Thyroid gland (tissue), 4 donors: ENCODE measurements around the gene DUSP15. TPM values are rescaled to one million over a fixed set of nuclear protein-coding genes. Genes with fewer than 3 reads are reported as not detected.

Experiments
- DNase-seq, 2 donors: peaks; one replicate each; pipeline ENCODE4 v3.0.0-alpha.2; 2019
- H3K27ac ChIP-seq, 3 donors: fragments of 200-600 bp; sonication (generic); 1 replicate in 2 of 3; 2 replicates in 1 of 3; pipeline ENCODE4 v1.5.1; 2016 to 2019; ENCODE audit warnings: mild to moderate bottlenecking in 1 of 3, moderate library complexity in 1 of 3
- H3K27me3 ChIP-seq: fragments of 200-600 bp; sonication (generic); one replicate; pipeline ENCODE4 v1.5.1; 2019
- H3K36me3 ChIP-seq, 2 donors: fragments of 200-600 bp; sonication (generic); one replicate each; pipeline ENCODE4 v1.5.1; 2016 to 2019
- H3K4me1 ChIP-seq, 2 donors: fragments of 200-600 bp; sonication (generic); one replicate each; pipeline ENCODE4 v1.5.1; 2017 to 2019
- H3K4me3 ChIP-seq, 3 donors: fragments of 200-600 bp; sonication (generic); replicated peaks in 1 of 3; 1 replicate in 2 of 3; 2 replicates in 1 of 3; pipeline ENCODE4 v1.5.1; 2016; ENCODE audit warnings: mild to moderate bottlenecking in 1 of 3
- H3K9me3 ChIP-seq: fragments of 200-600 bp; sonication (generic); one replicate; pipeline ENCODE4 v1.5.1; 2017
- POLR2A ChIP-seq, 2 donors: fragments of 450-650 bp; IDR thresholded peaks; one replicate each; pipeline ENCODE4 v1.6.1; 2017; ENCODE audit warnings: antibody characterized with exemption in 2 of 2, mild to moderate bottlenecking in 2 of 2, moderate library complexity in 1 of 2
- WGBS, 2 donors: methylation state at CpG; one replicate each; pipeline ENCODE4 v1.1.5; 2017; 5-methylcytosine and 5-hydroxymethylcytosine counted together
- intact Hi-C: fragments of 100-400 bp; cut with DNase I; formaldehyde crosslinking; loops from one replicate; pipeline ENCODE4 v1.15.1; 2023
- total RNA-seq, 4 donors: library from RNA; depleted of rRNA; stranded (reverse); fragments of >200 nt; gene quantifications; one replicate each; pipeline ENCODE4 v1.2.3, GENCODE V29; 2016
- TF ChIP-seq, protein P1 (sequence below), 6 experiments: fragments of 200-600 bp in 3 of 6; fragments of 450-650 bp in 3 of 6; sonication (generic) in 3 of 6; IDR thresholded peaks; one replicate each; pipeline ENCODE4 v1.5.1; 2016 to 2019; ENCODE audit warnings: antibody characterized with exemption in 6 of 6, mild to moderate bottlenecking in 2 of 6, inconsistent platforms in 1 of 6, moderate library complexity in 1 of 6

The DUSP15 gene
- total RNA-seq, 4 donors from 2014 or later, result 5.4 to 9.1 (median 7.0) TPM

DNA sequence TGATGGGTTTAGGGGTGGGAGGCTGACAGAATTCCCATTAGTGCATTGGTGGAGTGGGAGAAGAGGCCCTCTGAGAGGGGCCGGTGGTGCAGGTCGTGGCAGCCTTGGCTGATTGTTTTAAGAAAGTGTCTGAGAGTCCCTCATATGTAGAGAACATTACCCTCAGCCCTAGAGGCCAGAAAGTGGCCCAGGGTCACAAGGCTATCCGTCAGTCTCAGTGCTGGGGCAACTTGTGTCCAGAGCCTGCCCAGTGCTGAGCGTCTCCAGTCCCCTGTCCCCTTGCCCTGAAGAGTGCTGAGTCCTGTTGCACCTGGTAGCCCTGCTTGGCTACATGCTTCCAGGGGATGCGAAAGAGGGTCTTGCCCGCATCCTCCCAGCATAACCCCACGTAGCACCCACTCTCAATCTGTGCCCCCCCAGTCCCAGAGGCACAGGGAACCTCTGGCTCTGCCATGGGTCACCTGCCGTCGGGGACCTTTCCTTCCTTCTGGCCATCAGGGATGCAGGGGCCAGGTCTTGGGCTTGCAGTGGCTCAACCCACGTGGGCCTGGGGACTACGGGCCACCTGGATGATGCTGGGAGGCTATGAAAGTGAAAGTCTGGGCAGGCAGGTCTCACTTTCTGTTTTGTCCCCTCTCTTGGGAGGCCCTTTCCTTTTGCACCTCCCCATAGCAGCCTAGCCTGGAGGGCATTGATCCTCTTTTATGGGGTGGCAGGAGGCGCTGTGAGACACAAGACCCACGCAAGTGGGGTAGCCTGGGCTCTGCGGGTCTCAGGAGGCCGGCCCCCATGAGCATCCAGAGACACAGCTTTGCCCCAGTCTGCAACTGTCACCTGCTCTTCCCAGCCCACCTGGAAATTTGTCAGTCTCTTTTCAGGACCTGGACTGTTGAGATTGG, 12.2 kb downstream of the DUSP15 start:
- 50 to 60% methylated on average over 6 to 14 of the region's 15 CpGs for WGBS, 2 donors
- Histone ChIP-seq H3K4me3 (no peak overlapping the region), H3K4me1 (peaks cover 10 to 19% of the 10 kb centered on the region in 2 donors), H3K9me3 (no peaks in the 10 kb centered on the region), H3K27me3 (no peaks in the 10 kb centered on the region), H3K27ac (no peak overlapping the region), H3K36me3 (no peaks in the 10 kb centered on the region)
- intact Hi-C loops, result loop anchor here (10.0 kb wide), 1 partner anchor 167 kb away; no protein-coding TSS in a partner anchor
- TF ChIP-seq POLR2A (IDR thresholded peaks at IDR 0.05), result no peak
- TF ChIP-seq, protein P1, sequence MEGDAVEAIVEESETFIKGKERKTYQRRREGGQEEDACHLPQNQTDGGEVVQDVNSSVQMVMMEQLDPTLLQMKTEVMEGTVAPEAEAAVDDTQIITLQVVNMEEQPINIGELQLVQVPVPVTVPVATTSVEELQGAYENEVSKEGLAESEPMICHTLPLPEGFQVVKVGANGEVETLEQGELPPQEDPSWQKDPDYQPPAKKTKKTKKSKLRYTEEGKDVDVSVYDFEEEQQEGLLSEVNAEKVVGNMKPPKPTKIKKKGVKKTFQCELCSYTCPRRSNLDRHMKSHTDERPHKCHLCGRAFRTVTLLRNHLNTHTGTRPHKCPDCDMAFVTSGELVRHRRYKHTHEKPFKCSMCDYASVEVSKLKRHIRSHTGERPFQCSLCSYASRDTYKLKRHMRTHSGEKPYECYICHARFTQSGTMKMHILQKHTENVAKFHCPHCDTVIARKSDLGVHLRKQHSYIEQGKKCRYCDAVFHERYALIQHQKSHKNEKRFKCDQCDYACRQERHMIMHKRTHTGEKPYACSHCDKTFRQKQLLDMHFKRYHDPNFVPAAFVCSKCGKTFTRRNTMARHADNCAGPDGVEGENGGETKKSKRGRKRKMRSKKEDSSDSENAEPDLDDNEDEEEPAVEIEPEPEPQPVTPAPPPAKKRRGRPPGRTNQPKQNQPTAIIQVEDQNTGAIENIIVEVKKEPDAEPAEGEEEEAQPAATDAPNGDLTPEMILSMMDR (IDR thresholded peaks at IDR 0.05), result no peak
- DNase-seq, result no peak

DNA sequence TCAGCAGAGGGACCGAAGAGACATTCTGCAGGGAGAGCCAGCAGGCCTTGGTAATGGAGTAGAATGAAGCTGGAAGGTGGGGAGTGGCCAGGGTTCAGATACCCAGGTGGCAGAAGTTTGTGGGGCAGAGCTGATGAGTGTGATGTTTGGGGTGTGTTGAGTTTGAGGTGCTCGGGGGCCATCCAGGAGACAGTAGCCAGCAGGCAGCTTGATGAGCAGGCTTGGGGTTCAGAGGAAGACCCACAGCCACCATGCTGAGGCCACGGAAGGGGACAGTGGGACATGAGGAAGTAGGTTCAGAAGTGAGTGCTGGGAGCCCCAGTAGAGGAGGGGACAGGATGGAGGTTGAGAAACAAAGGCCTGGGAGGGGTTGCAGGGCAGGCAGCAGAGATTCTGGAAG, 13.8 kb downstream of the DUSP15 start:
- no peaks in the 10 kb centered on the region for H3K9me3 ChIP-seq
- no peaks in the 10 kb centered on the region for H3K36me3 ChIP-seq
- no peak overlapping the region for H3K4me3 ChIP-seq
- no peaks in the 10 kb centered on the region for H3K27me3 ChIP-seq
- no peak overlapping the region for H3K27ac ChIP-seq
- DNase-seq, result no peak
- 67 to 69% methylated on average over 3 of the region's 3 CpGs for WGBS, 2 donors
- peaks cover 10 to 18% of the 10 kb centered on the region in 2 donors for H3K4me1 ChIP-seq
- TF ChIP-seq POLR2A (IDR thresholded peaks at IDR 0.05), result no peak
- TF ChIP-seq, protein P1 (IDR thresholded peaks at IDR 0.05), result no peak
- intact Hi-C loops, result loop anchor here (10.0 kb wide), 1 partner anchor 168 kb away; no protein-coding TSS in a partner anchor

DNA sequence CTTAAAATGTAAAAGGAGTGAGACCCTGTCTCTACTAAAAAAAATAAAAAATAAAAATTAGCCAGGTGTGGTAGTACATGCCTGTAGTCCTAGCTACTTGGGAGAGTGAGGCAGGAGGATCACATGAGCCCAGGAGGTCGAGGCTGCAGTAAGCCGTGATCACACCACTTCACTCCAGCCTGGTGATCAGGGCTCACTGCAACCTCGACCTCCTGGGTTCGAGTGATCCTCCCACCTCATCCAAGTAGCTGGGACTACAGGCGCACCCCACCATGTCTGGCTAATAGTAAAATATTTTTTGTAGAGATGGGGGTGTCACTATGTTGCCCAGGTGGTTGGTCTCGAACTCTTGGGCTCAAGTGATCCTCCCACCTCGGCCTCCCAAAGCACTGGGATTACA, 16.8 kb downstream of the DUSP15 start:
- peaks cover 0 to 3% of the 10 kb centered on the region in 2 donors for H3K4me1 ChIP-seq
- no peak for DNase-seq
- no peak overlapping the region for H3K27ac ChIP-seq
- intact Hi-C loops, result loop anchor here (10.0 kb wide), 1 partner anchor 171 kb away; no protein-coding TSS in a partner anchor
- H3K27me3 ChIP-seq, result no peaks in the 10 kb centered on the region
- 68 to 75% methylated on average over 7 of the region's 7 CpGs for WGBS, 2 donors
- H3K9me3 ChIP-seq, result no peaks in the 10 kb centered on the region
- no peak overlapping the region for H3K4me3 ChIP-seq
- no peaks in the 10 kb centered on the region for H3K36me3 ChIP-seq
- TF ChIP-seq, protein P1 (IDR thresholded peaks at IDR 0.05), result no peak
- TF ChIP-seq POLR2A (IDR thresholded peaks at IDR 0.05), result no peak

DNA sequence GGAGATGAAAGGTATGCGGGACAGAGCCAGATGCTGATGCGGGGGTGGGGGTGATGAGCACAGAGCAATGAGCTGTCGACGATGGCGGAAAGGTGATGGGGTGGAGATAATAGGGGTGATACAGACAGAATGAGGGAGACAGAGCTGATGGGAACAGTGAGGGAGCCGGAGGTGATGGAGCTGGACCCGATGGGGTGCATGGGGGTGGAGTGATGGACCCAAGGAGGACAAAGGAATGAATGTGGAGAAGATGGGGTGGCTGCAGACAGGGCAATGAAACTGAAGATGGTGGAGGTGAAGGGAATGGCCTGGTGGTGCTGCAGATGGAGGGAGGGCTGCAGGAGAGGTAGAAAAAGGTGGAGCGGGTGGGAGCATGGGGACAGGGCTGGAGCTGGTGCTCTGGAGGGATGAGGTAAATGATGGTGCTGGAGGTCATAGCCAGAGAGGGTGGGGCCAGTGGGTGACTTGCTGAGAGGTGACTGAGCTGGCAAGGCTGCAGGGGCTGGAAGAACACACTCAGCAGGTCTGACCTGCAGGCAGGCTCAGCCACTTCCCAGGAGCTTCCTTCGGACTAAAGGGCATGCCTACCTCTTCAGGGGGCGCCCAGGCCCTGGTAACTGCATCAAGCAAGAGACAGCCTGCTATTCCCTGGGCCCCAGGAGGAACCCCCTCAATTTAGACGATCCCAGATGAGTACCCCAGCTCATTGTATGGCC, 18.9 kb downstream of the DUSP15 start:
- TF ChIP-seq POLR2A (IDR thresholded peaks at IDR 0.05), result no peak
- TF ChIP-seq, protein P1 (IDR thresholded peaks at IDR 0.05), result no peak
- Histone ChIP-seq H3K27me3 (no peaks in the 10 kb centered on the region), H3K36me3 (no peaks in the 10 kb centered on the region), H3K4me3 (no peak overlapping the region), H3K27ac (no peak overlapping the region), H3K4me1 (peaks cover 0 to 3% of the 10 kb centered on the region in 2 donors), H3K9me3 (no peaks in the 10 kb centered on the region)
- no peak for DNase-seq
- intact Hi-C loops, result loop anchor here (2.0 to 10.0 kb wide), 2 partner anchors 101 to 173 kb away; partner anchors contain the start of gene PDRG1
- 62 to 70% methylated on average over 11 of the region's 11 CpGs for WGBS, 2 donors
